HEK293 (cell line): ENCODE results near the gene GRK3.

Experiments
- SETDB1 ChIP-seq: IDR thresholded peaks from one replicate; pipeline ENCODE4 v1.6.1; 2017; ENCODE audit warnings: mild to moderate bottlenecking, low read length, moderate library complexity, mixed read lengths; ENCODE audit not compliant: insufficient read length
- ZNF138 ChIP-seq: fragments of 450-650 bp; formaldehyde crosslinking; IDR thresholded peaks from 2 replicates; pipeline ENCODE4 v1.5.1; 2016; ENCODE audit warnings: missing biosample characterization, missing genetic modification characterization, borderline replicate concordance
- ZNF274 ChIP-seq, 2 experiments: fragments of 200-500 bp in 1 of 2; fragments of 450-650 bp in 1 of 2; sonication (Bioruptor generic) in 1 of 2; formaldehyde crosslinking in 1 of 2; IDR thresholded peaks; 2 replicates each; pipeline versions ENCODE4 v1.5.1 to v1.6.1; 2014 to 2016; ENCODE audit warnings: borderline replicate concordance in 1 of 2, inconsistent platforms in 1 of 2, low read length in 1 of 2, missing biosample characterization in 1 of 2, missing genetic modification characterization in 1 of 2
- TF ChIP-seq, protein P1 (sequence below): fragments of 450-650 bp; formaldehyde crosslinking; IDR thresholded peaks from 2 replicates; pipeline ENCODE4 v1.5.1; 2016; ENCODE audit warnings: missing biosample characterization, missing genetic modification characterization

DNA sequence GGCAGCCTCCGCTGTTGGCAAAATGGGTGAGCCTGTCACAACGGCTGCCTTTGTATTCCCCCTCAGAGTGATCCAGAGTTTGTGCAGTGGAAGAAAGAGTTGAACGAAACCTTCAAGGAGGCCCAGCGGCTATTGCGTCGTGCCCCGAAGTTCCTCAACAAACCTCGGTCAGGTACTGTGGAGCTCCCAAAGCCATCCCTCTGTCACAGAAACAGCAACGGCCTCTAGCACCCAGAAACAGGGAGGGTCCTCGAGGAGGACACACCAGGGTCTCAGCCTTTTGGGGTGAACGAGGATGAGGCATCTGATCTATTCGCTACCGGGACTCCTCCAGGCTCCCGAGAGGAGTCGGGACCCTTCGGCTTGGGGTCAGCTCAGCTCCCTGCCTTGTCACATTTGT lies 157.7 kb downstream of the GRK3 start:
- no peak for TF ChIP-seq SETDB1
- TF ChIP-seq ZNF138 (tag by site-specific recombination): no peak
- TF ChIP-seq, protein P1, sequence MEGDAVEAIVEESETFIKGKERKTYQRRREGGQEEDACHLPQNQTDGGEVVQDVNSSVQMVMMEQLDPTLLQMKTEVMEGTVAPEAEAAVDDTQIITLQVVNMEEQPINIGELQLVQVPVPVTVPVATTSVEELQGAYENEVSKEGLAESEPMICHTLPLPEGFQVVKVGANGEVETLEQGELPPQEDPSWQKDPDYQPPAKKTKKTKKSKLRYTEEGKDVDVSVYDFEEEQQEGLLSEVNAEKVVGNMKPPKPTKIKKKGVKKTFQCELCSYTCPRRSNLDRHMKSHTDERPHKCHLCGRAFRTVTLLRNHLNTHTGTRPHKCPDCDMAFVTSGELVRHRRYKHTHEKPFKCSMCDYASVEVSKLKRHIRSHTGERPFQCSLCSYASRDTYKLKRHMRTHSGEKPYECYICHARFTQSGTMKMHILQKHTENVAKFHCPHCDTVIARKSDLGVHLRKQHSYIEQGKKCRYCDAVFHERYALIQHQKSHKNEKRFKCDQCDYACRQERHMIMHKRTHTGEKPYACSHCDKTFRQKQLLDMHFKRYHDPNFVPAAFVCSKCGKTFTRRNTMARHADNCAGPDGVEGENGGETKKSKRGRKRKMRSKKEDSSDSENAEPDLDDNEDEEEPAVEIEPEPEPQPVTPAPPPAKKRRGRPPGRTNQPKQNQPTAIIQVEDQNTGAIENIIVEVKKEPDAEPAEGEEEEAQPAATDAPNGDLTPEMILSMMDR (tag by site-specific recombination): no peak
- no peak for TF ChIP-seq ZNF274 (IDR thresholded peaks at IDR 0.05; ENCODE audit: low read length)
- TF ChIP-seq ZNF274 (tag by site-specific recombination; IDR thresholded peaks at IDR 0.05; ENCODE audit: borderline replicate concordance): no peak
